Heart left ventricle (tissue), 16 donors: ENCODE measurements around the gene TEX101. TPM values are rescaled to one million over a fixed set of nuclear protein-coding genes. Genes with fewer than 3 reads are reported as not detected.

Experiments
- ATAC-seq, 4 donors: fragments of 200-7000 bp; cut with Tn5 transposase; one replicate each; pipeline ENCODE4 v1.9.1; 2020 to 2022; ENCODE audit warnings: moderate library complexity in 4 of 4, mild to moderate bottlenecking in 3 of 4, moderate number of reproducible peaks in 1 of 4
- DNase-seq, 5 donors: peaks; one replicate each; pipeline ENCODE4 v3.0.0-alpha.2; 2020
- H3K27ac ChIP-seq, 12 donors: fragments of 200-600 bp; sonication (generic) in 4 of 12; one replicate each; pipeline versions ENCODE4 v1.5.0 to v1.8.0; 2016 to 2022; ENCODE audit warnings: mild to moderate bottlenecking in 2 of 12
- H3K27me3 ChIP-seq, 9 donors: fragments of 200-600 bp; sonication (generic) in 2 of 9; one replicate each; pipeline versions ENCODE4 v1.5.1 to v1.8.0; 2016 to 2022; ENCODE audit warnings: mild to moderate bottlenecking in 3 of 9
- H3K36me3 ChIP-seq, 9 donors: fragments of 200-600 bp; sonication (generic) in 2 of 9; one replicate each; pipeline versions ENCODE4 v1.5.0 to v1.8.0; 2018 to 2022; ENCODE audit warnings: mild to moderate bottlenecking in 2 of 9
- H3K4me1 ChIP-seq, 12 donors: fragments of 200-600 bp; sonication (generic) in 4 of 12; one replicate each; pipeline versions ENCODE4 v1.5.0 to v1.8.0; 2016 to 2022; ENCODE audit warnings: mild to moderate bottlenecking in 3 of 12
- H3K4me3 ChIP-seq, 12 donors: fragments of 200-600 bp; sonication (generic) in 4 of 12; one replicate each; pipeline versions ENCODE4 v1.5.0 to v1.8.0; 2017 to 2022; ENCODE audit warnings: mild to moderate bottlenecking in 9 of 12, moderate library complexity in 4 of 12
- H3K9me3 ChIP-seq, 12 donors: fragments of 200-600 bp; sonication (generic) in 4 of 12; one replicate each; pipeline versions ENCODE4 v1.5.0 to v1.8.0; 2016 to 2022; ENCODE audit warnings: mild to moderate bottlenecking in 1 of 12
- POLR2A ChIP-seq, 2 donors: fragments of 450-650 bp; IDR thresholded peaks; one replicate each; pipeline ENCODE4 v1.6.1; 2017; ENCODE audit warnings: antibody characterized with exemption in 2 of 2, mild to moderate bottlenecking in 2 of 2, moderate library complexity in 2 of 2
- WGBS, 4 donors: extraction: QIAGEN DNeasy Blood & Tissue Kit in 2 of 4; methylation state at CpG; one replicate each; pipeline versions ENCODE4 v1.1.5 to v1.1.7; 2013 to 2018; 5-methylcytosine and 5-hydroxymethylcytosine counted together
- intact Hi-C, 10 donors: fragments of 100-400 bp; cut with DNase I; formaldehyde crosslinking; loops; one replicate each; pipeline versions ENCODE4 v1.11.1 to v1.14.2; 2022
- polyA plus RNA-seq, 2 donors: library from polyadenylated mRNA; stranded (reverse); fragments of 200-250 nt; gene quantifications; one replicate each; pipeline ENCODE4 v1.2.3, GENCODE V29; 2013
- total RNA-seq, 9 donors: library from RNA; depleted of rRNA in 2 of 9; stranded (reverse); fragments of >200 nt in 2 of 9; fragmentation: NEBNext Ultra II Directional in 3 of 9; extraction: Animal tissue kit (Norgen Biotek cat#: 25700) in 3 of 9; gene quantifications; one replicate each; pipeline versions ENCODE4 v1.1.0 to v1.2.4, GENCODE V29; 2016 to 2023
- TF ChIP-seq, protein P1 (sequence below), 12 donors: fragments of 200-600 bp; sonication (generic) in 4 of 12; IDR thresholded peaks; one replicate each; pipeline versions ENCODE4 v1.5.0 to v1.8.0; 2018 to 2022; ENCODE audit warnings: antibody characterized with exemption in 12 of 12, mild to moderate bottlenecking in 5 of 12
- donor health status: ischemic (EF 13 %, LVEDD 7.1; RV severe dilation, severe dysfunction).
- donor health status: healthy with polysubstance abuse.
- donor health status: DM: no; HTN: yes; CAD: no.
- donor health status: DM: no; HTN: no; CAD: no.
- donor health status: ischemic (EF 25% LVEDD 6.9; RV normal size, moderate dysfunction).
- donor health status: ischemic (EF 25% LVEDD 5.7; RV mildly dilated, moderate dysfunction).
- donor health status: healthy.
- donor health status: DM: yes; HTN: yes; CAD: no.
- donor health status: ischemic (EF 35%, LVEDD 5.7; RV mildly dilated, moderate dysfunction).
- donor health status: nonischemic (EF 11% LVEDD 7.7; RV severe dilation, severe dysfunction).
- donor health status: DM: yes; HTN: yes; CAD: no.
- donor health status: PGD.
- donor health status: ischemic (EF 29% LVEDD 5.4; RV normal size, mild dysfunction).
- donor health status: nonischemic (EF 23%, LVEDD 6.1; RV moderate dilation, normal function).

TEX101 gene
- total and polyA plus RNA-seq, 11 donors, result not detected

DNA sequence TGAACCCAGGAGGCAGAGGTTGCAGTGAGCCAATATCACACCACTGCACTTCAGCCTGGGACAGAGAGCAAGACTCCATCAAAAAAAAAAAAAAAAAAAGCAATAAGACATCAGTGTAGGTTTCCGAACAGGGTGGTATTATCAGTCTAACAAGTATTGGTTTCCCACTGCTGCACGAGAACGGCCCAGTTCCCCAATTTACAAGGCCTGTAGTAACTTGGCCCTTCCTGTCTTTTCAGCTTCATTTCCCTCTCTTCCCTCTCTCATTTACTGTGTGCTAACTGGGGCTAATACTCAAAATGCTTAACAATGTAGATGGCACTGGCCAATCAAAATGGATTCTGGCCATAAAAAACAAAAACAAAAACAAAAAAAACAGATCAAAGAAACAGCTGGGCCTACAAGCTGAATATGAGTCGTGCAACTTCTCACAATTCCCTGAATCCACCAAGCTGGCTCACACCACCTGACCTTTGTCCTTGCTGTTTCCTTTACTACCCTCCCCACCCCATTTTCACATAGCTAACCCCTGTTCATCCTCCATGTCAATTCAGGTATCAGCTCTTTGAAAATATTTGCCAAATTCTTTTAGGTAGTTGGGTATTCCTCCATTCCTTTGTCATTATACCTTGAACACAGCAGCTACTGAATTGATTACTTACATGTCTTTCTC lies 2.4 kb downstream of the TEX101 start:
- WGBS, 4 donors, result 59 to 80% (median 68%) methylated on average over 4 of the region's 4 CpGs
- Histone ChIP-seq H3K4me3 (no peak overlapping the region), H3K27ac (no peak overlapping the region), H3K9me3 (no peaks in the 10 kb centered on the region), H3K4me1 (no peaks in the 10 kb centered on the region), H3K36me3 (no peaks in the 10 kb centered on the region), H3K27me3 (no peaks in the 10 kb centered on the region)
- no peak for TF ChIP-seq POLR2A (IDR thresholded peaks at IDR 0.05)
- TF ChIP-seq, protein P1, sequence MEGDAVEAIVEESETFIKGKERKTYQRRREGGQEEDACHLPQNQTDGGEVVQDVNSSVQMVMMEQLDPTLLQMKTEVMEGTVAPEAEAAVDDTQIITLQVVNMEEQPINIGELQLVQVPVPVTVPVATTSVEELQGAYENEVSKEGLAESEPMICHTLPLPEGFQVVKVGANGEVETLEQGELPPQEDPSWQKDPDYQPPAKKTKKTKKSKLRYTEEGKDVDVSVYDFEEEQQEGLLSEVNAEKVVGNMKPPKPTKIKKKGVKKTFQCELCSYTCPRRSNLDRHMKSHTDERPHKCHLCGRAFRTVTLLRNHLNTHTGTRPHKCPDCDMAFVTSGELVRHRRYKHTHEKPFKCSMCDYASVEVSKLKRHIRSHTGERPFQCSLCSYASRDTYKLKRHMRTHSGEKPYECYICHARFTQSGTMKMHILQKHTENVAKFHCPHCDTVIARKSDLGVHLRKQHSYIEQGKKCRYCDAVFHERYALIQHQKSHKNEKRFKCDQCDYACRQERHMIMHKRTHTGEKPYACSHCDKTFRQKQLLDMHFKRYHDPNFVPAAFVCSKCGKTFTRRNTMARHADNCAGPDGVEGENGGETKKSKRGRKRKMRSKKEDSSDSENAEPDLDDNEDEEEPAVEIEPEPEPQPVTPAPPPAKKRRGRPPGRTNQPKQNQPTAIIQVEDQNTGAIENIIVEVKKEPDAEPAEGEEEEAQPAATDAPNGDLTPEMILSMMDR (IDR thresholded peaks at IDR 0.05), result no peak
- peak in 1 of 4 donors; percentile 44 for ATAC-seq
- no peak for DNase-seq
- intact Hi-C loops, result no loop called here

DNA sequence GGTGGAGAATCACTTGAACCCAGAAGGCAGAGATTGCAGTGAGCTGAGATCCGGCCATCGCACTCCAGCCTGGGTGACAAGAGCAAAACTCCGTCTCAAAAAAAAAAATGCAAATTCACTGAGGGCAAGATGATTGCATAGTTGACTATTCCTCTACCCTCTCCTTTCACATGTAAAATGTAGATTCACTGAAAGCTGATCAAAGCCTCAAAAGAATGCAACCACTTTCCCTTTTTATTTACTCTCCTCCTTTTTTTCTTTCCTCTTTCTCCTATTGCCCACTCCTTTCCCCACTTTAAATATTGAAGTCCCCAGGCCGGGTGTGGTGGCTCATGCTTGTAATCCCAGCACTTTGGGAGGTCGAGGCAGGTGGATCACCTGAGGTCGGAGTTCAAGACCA lies 6.3 kb downstream of the TEX101 start:
- H3K4me1 ChIP-seq, result no peaks in the 10 kb centered on the region
- H3K36me3 ChIP-seq, result no peaks in the 10 kb centered on the region
- no peak for DNase-seq
- 73 to 81% (median 79%) methylated on average over 6 of the region's 6 CpGs for WGBS, 4 donors
- H3K9me3 ChIP-seq, result no peaks in the 10 kb centered on the region
- no peak for ATAC-seq
- intact Hi-C loops, result no loop called here
- H3K27ac ChIP-seq, result no peak overlapping the region
- H3K27me3 ChIP-seq, result peaks cover 0 to 5% (median 0%) of the 10 kb centered on the region in 9 donors
- H3K4me3 ChIP-seq, result no peak overlapping the region
- TF ChIP-seq, protein P1 (IDR thresholded peaks at IDR 0.05), result no peak
- TF ChIP-seq POLR2A (IDR thresholded peaks at IDR 0.05), result no peak

DNA sequence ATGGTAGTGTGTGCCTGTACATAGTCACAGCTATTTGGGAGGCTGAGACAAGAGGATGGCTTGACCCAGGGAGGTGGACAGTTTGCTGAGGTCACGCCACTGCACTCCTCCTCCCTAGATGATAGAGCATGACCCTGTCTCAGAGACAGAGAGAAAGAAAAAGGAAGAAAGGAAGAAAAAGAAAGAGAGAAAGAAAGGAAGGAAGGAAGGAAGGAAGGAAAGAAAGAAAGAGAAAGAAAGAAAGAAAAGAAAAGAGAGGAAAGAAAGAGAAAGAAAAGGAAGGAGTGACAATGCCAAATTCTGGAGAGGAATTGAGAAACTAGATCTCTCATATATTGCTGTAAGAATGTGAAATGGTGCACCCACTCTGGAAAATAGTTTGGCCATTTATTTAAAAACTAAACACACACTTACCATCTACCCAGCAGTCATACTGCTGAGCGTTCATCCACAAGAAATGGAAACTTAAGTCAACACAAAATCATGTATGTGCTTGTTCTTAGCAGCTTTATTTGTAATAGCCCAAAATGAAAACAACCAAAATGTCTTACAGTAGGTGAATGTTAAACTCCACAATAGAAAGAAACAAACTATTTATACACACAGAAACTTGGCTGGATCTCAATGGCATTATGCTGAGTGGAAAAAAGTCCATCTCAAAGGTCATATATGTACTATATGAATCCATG lies 7.5 kb downstream of the TEX101 start:
- H3K4me1 ChIP-seq, result no peaks in the 10 kb centered on the region
- peaks cover 0 to 5% (median 0%) of the 10 kb centered on the region in 9 donors for H3K27me3 ChIP-seq
- ATAC-seq, result no peak
- H3K36me3 ChIP-seq, result no peaks in the 10 kb centered on the region
- DNase-seq, result no peak
- no peak for TF ChIP-seq POLR2A (IDR thresholded peaks at IDR 0.05)
- TF ChIP-seq, protein P1 (IDR thresholded peaks at IDR 0.05), result no peak
- 81 to 90% (median 88%) methylated on average over 2 of the region's 2 CpGs for WGBS, 4 donors
- H3K4me3 ChIP-seq, result no peak overlapping the region
- no peaks in the 10 kb centered on the region for H3K9me3 ChIP-seq
- intact Hi-C loops, result no loop called here
- H3K27ac ChIP-seq, result no peak overlapping the region

DNA sequence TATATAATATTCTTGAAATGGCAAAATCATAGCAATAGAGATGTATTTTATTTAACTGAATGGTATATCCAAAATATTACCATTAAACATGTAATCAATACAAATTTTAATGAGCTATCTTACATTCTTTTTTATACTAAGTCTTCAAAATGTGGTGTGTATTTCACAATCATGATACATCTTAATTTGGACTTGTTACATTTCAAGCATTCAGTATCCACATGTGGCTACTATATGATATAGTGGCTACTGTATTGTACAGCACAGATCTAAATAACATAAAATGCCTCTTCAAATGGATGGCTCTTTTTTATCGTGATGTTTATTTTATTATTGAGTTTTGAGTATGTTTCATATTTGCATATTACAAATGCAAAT lies 8.0 kb downstream of the TEX101 start:
- ATAC-seq (no peak), DNase-seq (no peak)
- no peak overlapping the region for H3K27ac ChIP-seq
- no peaks in the 10 kb centered on the region for H3K36me3 ChIP-seq
- 87 to 96% (median 93%) methylated on average over 1 of the region's 1 CpG for WGBS, 4 donors
- no peaks in the 10 kb centered on the region for H3K4me1 ChIP-seq
- no peaks in the 10 kb centered on the region for H3K9me3 ChIP-seq
- intact Hi-C loops, result no loop called here
- H3K4me3 ChIP-seq, result no peak overlapping the region
- no peak for TF ChIP-seq POLR2A (IDR thresholded peaks at IDR 0.05)
- TF ChIP-seq, protein P1 (IDR thresholded peaks at IDR 0.05), result no peak
- H3K27me3 ChIP-seq, result peaks cover 0 to 5% (median 0%) of the 10 kb centered on the region in 9 donors
